ENCODE data around the gene VEGFB.

The VEGFB gene

GRCh38 chr11:64233913-64234586 lies at the start of gene VEGFB:
VEGFB (plus strand) TSS chr11:64234584; CDS start chr11:64234834, 250 bp downstream.
- in situ Hi-C loops (cut with MboI; ENCODE audit: low sequenced_read_pairs) = no loop called here

- in situ Hi-C loops (cut with MboI; ENCODE audit: low sequenced_read_pairs) = no loop called here
These were observed 49.1 kb upstream of the VEGFB start for GRCh38 chr11:64185175-64185692.

GRCh38 chr11:64185693-64186491 lies 48.5 kb upstream of the VEGFB start, which contains the start of gene STIP1:
STIP1 (plus strand) TSS chr11:64186171; CDS start chr11:64186262, 91 bp downstream.
- in situ Hi-C loops (cut with MboI; ENCODE audit: low sequenced_read_pairs) = no loop called here

GRCh38 chr11:64186492-64187165 lies 47.8 kb upstream of the VEGFB start:
- in situ Hi-C loops (cut with MboI; ENCODE audit: low sequenced_read_pairs) = no loop called here

- in situ Hi-C loops (cut with MboI; ENCODE audit: low sequenced_read_pairs) = no loop called here
These were observed 42.0 kb upstream of the VEGFB start for GRCh38 chr11:64192434-64192833.

GRCh38 chr11:64196626-64197025 lies 37.8 kb upstream of the VEGFB start:
- in situ Hi-C loops (cut with MboI; ENCODE audit: low sequenced_read_pairs) = no loop called here

- in situ Hi-C loops (cut with MboI; ENCODE audit: low sequenced_read_pairs) = no loop called here
These were observed 35.9 kb upstream of the VEGFB start for GRCh38 chr11:64198511-64198910.

- in situ Hi-C loops (cut with MboI; ENCODE audit: low sequenced_read_pairs) = no loop called here
These were observed 32.8 kb upstream of the VEGFB start for GRCh38 chr11:64201543-64201942.

GRCh38 chr11:64202992-64203391 lies 31.4 kb upstream of the VEGFB start:
- in situ Hi-C loops (cut with MboI; ENCODE audit: low sequenced_read_pairs) = no loop called here

- in situ Hi-C loops (cut with MboI; ENCODE audit: low sequenced_read_pairs) = no loop called here
These were observed 30.8 kb upstream of the VEGFB start for GRCh38 chr11:64203421-64204079.

GRCh38 chr11:64204080-64204440 lies 30.3 kb upstream of the VEGFB start:
- in situ Hi-C loops (cut with MboI; ENCODE audit: low sequenced_read_pairs) = no loop called here

- in situ Hi-C loops (cut with MboI; ENCODE audit: low sequenced_read_pairs) = no loop called here
These were observed 29.9 kb upstream of the VEGFB start for GRCh38 chr11:64204464-64204989.

- in situ Hi-C loops (cut with MboI; ENCODE audit: low sequenced_read_pairs) = no loop called here
These were observed 27.7 kb upstream of the VEGFB start, which contains the start of gene FERMT3 for GRCh38 chr11:64206457-64207255. FERMT3 (plus strand) TSS chr11:64206721; CDS start chr11:64207365, 644 bp downstream.

GRCh38 chr11:64207256-64208085 lies 26.9 kb upstream of the VEGFB start:
- in situ Hi-C loops (cut with MboI; ENCODE audit: low sequenced_read_pairs) = no loop called here

GRCh38 chr11:64208086-64208795 lies 26.1 kb upstream of the VEGFB start:
- in situ Hi-C loops (cut with MboI; ENCODE audit: low sequenced_read_pairs) = no loop called here

- in situ Hi-C loops (cut with MboI; ENCODE audit: low sequenced_read_pairs) = no loop called here
These were observed 25.4 kb upstream of the VEGFB start for GRCh38 chr11:64208796-64209562.

GRCh38 chr11:64209563-64209843 lies 24.9 kb upstream of the VEGFB start:
- in situ Hi-C loops (cut with MboI; ENCODE audit: low sequenced_read_pairs) = no loop called here

Data from HL-60/S4 treated with retinoic acid at 250 ng/mL for 4 days and 3 days (cell line).